Endometrium (tissue), 2 donors: Measurements from ENCODE around the gene GTPBP6.
"Not testable (repeated sequence)": the region's sequence is repeated elsewhere in the genome, so short reads cannot be mapped to it uniquely, and the experiment has no call there.

Experiments
- FAIRE-seq: peaks from 2 replicates; lab custom pipeline; 2012; peaks lifted over from hg19 to GRCh38; lab: Jason Lieb, UNC
- donor health status: control.
- donor health status: control.

GTPBP6 gene

DNA sequence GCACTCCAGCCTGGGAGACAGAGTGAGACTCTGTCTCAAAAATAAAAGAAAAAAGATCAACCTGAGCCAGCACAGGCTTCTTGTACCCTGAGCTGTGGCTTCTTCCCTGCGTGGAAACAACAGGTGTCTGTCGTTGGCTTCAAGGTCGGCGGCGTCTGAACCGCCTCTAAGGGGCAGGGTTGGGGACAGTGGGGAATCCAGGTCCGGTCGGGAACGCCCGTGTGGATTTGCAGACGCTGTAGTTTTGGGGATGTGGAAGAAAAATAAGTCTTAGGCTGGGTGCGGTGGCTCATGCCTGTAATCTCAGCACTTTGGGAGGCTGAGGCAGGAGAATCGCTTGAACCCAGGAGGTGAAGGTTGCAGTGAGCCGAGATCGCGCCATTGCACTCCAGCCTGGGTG is 54.6 kb downstream of the GTPBP6 start:
- not testable (repeated sequence) for FAIRE-seq

DNA sequence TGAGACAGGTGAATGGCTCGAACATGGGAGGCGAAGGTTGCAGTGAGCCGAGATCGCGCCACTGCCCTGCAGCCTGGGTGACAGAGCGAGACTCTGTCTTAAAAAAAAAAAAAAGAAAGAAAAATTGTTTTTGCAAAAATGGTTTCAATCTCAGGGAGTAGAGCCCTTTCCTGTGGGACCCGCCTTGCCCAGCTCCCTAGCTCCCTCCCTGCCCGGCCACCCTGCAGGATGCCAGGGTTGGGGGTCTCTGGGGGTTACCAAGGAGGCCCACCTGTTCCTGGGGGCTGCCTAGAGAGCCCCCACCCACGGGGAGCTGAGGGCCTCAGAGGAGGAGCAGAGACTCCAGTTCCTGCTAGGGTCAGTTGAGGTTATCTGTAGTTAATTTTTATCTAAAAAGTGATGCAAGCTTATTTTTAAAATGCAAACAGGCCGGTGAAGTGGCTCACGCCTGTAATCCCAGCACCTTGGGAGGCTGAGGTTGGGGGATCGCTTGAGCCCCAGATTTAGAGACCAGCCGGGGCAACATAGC is 56.2 kb downstream of the GTPBP6 start:
- no peak for FAIRE-seq

DNA sequence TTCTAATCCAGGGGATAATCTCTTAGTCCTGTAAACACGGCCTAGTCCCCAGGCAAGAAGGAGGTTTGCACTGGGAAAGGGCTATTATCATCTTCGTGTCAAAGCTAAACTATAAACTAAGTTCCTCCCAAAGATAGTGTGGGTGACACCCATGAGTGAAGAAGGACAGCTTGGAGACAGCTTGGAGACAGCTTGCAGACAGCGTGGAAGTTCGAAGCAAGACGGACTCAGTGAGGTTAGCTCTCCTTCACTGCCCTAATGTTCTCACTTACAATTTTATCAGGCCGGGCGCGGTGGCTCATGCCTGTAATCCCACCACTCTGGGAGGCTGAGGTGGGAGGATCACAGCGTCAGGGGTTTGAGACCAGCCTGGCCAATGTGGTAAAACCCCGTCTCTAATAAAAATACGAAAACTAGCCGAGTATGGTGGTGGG is 56.7 kb downstream of the GTPBP6 start:
- no peak for FAIRE-seq

DNA sequence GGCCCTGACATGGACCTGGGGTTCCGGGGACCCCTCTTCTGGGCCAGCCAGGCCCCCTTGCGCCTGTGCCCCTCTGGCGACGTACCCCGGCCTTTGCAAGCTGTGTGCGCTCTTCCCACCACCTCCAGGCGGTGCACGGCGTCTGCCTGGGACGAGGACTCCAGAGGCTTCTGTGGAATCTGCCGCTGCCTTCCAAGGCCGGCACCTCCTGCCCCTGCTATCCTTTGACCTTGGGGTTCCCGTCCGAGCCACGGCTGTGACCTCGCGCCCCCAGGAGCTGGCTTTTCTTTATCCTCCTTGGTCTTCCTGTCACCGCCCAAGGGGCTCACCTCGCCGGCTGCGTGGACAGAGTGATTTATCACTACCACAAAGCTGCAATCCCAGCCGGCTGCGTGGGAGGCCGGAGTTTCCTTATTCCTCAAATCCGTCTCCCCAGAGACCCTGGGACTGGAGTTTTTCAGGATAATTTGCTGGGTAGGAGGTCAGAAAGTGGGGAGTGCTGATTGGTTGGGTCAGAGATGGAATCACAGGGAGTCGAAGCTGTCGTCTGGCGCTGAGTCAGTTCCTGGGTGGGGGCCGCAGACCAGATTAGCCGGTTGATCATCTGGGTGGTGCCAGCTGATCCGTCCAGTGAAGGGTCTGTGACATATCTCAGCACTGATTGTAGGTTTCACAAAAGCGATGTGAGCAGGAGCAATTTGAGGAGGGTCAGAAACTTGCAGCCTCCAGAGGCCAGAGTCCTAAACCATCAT is 57.3 kb downstream of the GTPBP6 start:
- no peak for FAIRE-seq

DNA sequence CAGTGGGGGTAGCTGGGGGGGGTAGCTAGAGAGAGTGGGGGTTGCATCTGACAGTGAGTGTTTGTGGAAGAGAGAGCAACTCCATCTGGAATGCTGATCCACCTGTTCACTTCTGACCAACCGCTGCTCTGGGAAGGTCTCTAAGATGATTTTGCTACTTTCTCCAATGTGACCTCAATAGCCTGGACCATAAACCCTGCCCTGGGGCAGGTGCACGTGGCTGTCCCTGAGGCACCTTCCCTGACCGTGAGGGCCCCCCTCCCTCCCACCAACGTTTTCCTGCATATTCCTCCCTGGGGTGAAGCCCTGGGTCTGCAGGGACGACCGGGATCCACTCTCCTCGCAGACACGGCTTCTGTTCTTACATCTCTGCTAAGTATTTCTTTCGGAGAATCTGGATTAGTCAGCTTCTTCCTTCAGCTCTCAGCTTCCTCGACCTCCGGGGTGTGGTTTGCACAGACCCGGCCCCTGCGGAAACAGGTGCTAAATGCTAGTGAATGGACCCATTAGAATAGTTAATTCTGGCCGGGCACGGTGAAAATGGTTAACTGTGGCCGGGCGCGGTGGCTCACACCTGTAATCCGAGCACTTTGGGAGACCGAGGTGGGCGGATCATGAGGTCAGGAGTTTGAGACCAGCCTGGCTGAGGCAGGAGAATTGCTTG is 58.8 kb downstream of the GTPBP6 start:
- FAIRE-seq = no peak

DNA sequence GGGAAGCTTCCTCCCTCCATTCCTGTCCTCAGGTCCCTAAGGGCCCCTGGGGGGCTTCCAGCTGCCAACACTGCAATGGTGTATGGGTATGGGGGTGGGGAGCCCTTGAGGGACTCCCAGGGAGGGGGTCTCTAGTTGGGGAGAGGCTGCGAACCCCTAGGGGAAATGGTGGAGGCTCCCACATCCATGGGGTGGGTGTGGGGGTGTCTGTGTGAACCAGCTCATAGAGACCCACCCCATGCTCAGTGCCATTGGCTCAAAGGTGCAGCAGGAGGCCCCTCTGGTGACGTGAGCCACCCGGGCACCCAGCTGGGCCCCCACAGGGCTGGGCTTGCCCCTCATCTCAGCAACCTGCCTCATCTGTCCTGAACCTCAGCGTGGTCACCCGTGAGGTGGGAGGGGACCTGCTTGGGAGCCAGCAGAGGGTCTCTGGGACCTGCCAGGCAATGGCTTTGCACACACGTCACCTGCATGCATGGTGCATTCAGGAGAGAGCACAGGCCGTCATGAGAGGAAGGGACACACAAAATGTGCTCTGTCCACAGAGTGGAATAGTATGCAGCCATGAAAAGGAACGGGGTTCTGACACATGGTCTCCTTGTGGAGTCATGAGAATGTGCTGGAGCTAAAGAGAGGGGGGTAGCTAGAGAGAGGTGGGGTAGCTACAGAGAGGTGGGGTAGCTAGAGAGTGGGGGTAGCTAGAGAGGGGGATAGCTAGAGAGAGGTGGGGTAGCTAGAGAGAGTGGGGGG is 60.1 kb downstream of the GTPBP6 start:
- no peak for FAIRE-seq

DNA sequence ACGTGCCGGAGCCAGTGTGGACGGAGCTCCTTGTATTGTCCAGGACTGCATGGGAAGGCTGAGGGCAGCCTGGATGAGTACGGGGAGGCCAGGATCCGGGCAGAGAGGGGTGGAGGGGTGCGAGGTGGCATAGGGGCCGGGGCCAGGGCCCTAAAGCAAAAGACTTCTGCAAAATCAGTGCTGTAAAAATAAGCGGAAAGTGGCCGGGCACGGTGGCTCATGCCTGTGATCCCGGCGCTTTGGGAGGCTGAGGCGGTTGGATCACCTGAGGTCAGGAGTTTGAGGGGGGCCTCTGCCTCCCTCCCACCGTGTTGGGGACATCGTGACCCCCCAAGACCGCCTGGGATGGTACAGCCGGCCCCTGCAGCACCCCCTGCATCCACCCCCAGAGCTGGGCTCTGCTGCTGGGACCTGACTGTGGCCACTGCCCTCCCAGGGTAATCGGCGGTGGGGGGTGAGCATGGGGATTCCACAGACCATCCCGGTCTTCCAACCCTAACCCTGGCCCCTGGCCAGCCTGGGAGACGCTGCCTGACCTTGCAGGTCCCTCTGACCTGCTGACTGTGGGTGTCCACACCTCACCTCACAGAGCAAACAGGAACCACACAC is 60.8 kb downstream of the GTPBP6 start:
- FAIRE-seq = no peak

DNA sequence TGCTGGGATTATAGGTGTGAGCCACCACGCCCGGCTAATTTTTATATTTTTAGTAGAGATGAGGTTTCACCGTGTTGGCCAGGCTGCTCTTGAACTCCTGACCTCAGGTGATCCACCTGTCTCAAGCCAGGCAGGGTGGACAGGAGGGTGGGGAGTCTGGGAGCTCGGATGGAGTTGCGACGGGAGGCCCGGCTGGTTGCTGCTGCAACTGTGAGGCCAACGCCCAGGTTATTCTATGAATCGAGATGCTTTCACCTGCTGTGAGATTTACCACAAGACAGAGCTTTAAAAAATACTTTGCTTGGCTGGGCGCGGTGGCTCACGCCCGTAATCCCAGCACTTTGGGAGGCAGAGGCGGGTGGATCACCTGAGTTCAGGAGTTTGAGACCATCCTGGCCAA is 61.5 kb downstream of the GTPBP6 start:
- not testable (repeated sequence) for FAIRE-seq

DNA sequence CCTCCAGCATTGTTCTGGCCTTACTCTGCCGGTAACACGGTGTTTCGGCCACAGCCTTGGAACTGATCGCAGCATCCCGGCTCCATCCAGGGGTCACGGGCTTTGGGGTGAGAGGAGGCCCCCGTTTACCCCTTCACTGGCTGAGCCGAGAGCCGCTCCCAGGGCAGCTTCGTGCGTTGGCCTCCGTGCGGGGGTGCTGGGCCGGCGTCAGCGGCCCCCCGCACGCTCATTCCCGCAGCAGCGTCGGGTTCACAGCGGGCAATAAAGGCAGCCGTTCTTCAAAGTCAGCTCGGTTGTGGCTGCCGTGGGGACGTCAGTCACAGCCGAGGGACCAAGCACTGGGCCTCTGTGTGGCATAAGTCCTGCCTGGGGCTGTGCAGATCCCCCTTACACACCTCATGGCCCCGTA is 62.7 kb downstream of the GTPBP6 start:
- FAIRE-seq = no peak
